Osteocyte (in vitro differentiated cells): Measurements from ENCODE around the gene ACTRT1. TPM values are rescaled to one million over a fixed set of nuclear protein-coding genes. Genes with fewer than 3 reads are reported as not detected.

ENCODE experiments used
- DNase-seq: peaks from one replicate; pipeline ENCODE4 v3.0.0; 2021; ENCODE audit warnings: mixed read lengths; ENCODE audit not compliant: unreplicated experiment; ENCODE audit errors: extremely low spot score
- H3K27ac Mint-ChIP-seq: one replicate; pipeline ENCODE4 v1.8.0; 2021; ENCODE audit warnings: mild to moderate bottlenecking, mixed read lengths; ENCODE audit not compliant: unreplicated experiment
- H3K27me3 Mint-ChIP-seq: one replicate; pipeline ENCODE4 v1.8.0; 2021; ENCODE audit warnings: mixed read lengths; ENCODE audit not compliant: unreplicated experiment
- H3K36me3 Mint-ChIP-seq: one replicate; pipeline ENCODE4 v1.8.0; 2021; ENCODE audit warnings: mixed read lengths; ENCODE audit not compliant: unreplicated experiment
- H3K4me1 Mint-ChIP-seq: one replicate; pipeline ENCODE4 v1.8.0; 2021; ENCODE audit warnings: mixed read lengths; ENCODE audit not compliant: unreplicated experiment
- H3K4me3 Mint-ChIP-seq: one replicate; pipeline ENCODE4 v1.8.0; 2021; ENCODE audit warnings: mild to moderate bottlenecking, moderate library complexity, mixed read lengths; ENCODE audit not compliant: unreplicated experiment
- H3K9me3 Mint-ChIP-seq: one replicate; pipeline ENCODE4 v1.8.0; 2021; ENCODE audit warnings: mixed read lengths; ENCODE audit not compliant: unreplicated experiment
- CTCF ChIP-seq: fragments of 200-600 bp; sonication (generic); IDR thresholded peaks from 2 replicates; pipeline ENCODE4 v1.5.0; 2021; ENCODE audit warnings: antibody characterized with exemption, mild to moderate bottlenecking, moderate library complexity
- long read RNA-seq: library from polyadenylated mRNA; unstranded; transcript quantifications from one replicate; pipeline ENCODE4 v2.0.0, GENCODE V29; 2021
- total RNA-seq: library from RNA; stranded (reverse); gene quantifications from 2 replicates; pipeline ENCODE4 v1.2.1, GENCODE V29; 2021

Gene ACTRT1
- not detected in 2 replicates for total RNA-seq
- long read RNA-seq, result 0 reads

GRCh38 chrX:128052303-128052702 lies at the start of gene ACTRT1:
Gene ACTRT1 (minus strand): TSS chrX:128052403. CDS start chrX:128052206, 197 bp downstream.
- Mint-ChIP-seq H3K4me3 (no peak within 1 kb of the TSS), H3K4me1 (no peaks in the 10 kb centered on the region), H3K27ac (no peak within 1 kb of the TSS), H3K27me3 (no peaks in the 10 kb centered on the region), H3K9me3 (peaks cover 11% of the 10 kb centered on the region), H3K36me3 (no peaks in the 10 kb centered on the region)
- no peak for TF ChIP-seq CTCF
- no peak for DNase-seq

GRCh38 chrX:128078545-128078944 lies 26.3 kb upstream of the ACTRT1 start:
- no peak for DNase-seq

GRCh38 chrX:128057421-128057820 lies 5.2 kb upstream of the ACTRT1 start:
- Mint-ChIP-seq H3K9me3 (peaks cover 28% of the 10 kb centered on the region), H3K4me1 (no peaks in the 10 kb centered on the region), H3K36me3 (no peaks in the 10 kb centered on the region), H3K4me3 (no peak overlapping the region), H3K27ac (no peak overlapping the region), H3K27me3 (no peaks in the 10 kb centered on the region)
- no peak for DNase-seq
- TF ChIP-seq CTCF, result no peak

More at GRCh38 chrX:128078545-128078944, 26.3 kb upstream of the ACTRT1 start:
- TF ChIP-seq CTCF, result no peak
- no peaks in the 10 kb centered on the region for H3K36me3 Mint-ChIP-seq
- H3K4me1 Mint-ChIP-seq, result no peaks in the 10 kb centered on the region
- H3K27me3 Mint-ChIP-seq, result no peaks in the 10 kb centered on the region
- no peak overlapping the region for H3K27ac Mint-ChIP-seq
- H3K9me3 Mint-ChIP-seq, result peaks cover 27% of the 10 kb centered on the region
- no peak overlapping the region for H3K4me3 Mint-ChIP-seq

DNA sequence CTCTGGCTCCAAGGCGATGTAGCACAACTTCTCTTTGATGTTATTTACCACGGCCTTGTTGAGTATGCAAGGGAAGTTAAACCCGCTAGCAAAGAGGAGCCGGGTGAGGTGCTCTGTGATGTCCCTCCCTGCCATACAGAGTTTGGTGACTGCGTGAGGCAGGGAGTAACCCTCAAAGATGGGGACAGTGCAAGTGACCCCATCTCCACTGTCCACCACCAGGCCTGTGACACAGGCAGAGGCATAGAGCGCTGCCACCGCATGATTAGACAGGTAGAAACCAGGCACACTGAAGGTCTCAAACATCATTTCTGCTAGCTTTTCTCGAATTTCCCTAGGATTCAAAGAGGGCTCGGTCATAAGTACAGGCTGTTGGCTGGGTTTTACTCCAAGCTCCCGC lies 677 bp downstream of the ACTRT1 start:
- Mint-ChIP-seq H3K4me3 (no peak overlapping the region), H3K9me3 (peaks cover 14% of the 10 kb centered on the region), H3K4me1 (no peaks in the 10 kb centered on the region), H3K27ac (no peak overlapping the region), H3K27me3 (no peaks in the 10 kb centered on the region), H3K36me3 (no peaks in the 10 kb centered on the region)
- TF ChIP-seq CTCF, result no peak
- DNase-seq, result no peak

- H3K4me1 Mint-ChIP-seq, result no peaks in the 10 kb centered on the region
- no peak overlapping the region for H3K4me3 Mint-ChIP-seq
- no peaks in the 10 kb centered on the region for H3K36me3 Mint-ChIP-seq
- peaks cover 19% of the 10 kb centered on the region for H3K9me3 Mint-ChIP-seq
- DNase-seq, result no peak
- H3K27me3 Mint-ChIP-seq, result no peaks in the 10 kb centered on the region
- TF ChIP-seq CTCF, result no peak
- no peak overlapping the region for H3K27ac Mint-ChIP-seq
Measured at GRCh38 chrX:128035318-128035717, 16.9 kb downstream of the ACTRT1 start.
